GM21447 (cell line): ENCODE measurements around the gene NXPH1.

ENCODE experiments used
- ATAC-seq: cut with Tn5 transposase; IDR thresholded peaks from one replicate; pipeline ENCODE4 v1.9.1; 2021; ENCODE audit not compliant: unreplicated experiment

The NXPH1 gene

DNA sequence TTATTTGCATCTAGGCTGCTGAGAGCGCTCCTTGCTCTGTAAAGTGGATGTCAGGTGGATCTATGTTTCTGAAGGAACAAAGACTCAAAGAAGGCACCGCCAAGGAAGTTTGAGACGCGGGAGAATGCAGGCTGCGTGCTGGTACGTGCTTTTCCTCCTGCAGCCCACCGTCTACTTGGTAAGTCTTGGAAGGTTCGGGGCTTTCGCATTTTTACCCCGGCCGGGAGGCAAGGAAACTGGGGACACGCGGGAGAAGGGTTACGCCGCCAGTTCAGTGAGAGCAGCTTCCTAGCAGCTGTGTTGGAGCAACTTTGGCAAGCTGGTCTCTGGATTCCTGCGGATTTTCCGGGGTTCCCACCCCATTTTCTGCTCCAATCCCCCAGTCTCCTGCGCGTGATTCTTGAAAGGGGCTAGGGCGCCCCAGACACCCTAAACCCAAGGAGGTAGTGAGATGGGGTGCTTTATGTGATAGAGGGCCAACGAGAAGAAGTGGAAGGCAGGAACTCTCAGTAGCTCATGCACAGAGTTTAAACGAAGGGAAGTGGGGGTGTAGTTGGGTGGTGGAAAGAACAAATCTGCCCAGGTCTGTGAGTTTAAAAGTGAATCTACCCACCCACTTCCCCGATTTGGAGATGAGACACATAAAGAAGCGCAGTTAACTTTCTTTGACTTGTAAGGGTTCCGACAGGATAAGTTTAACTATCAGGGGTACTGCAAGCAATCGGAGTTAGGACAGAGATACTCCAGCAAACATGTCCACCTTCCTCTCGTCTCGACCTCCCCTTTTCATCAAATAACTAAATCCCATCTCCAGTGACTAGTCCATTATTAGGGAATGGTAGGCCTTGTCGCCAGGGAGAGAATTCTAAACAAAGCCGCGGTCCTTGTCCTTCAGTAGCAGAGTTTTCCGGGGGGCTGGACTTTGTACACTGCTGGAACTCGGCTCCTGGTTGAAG, 2.5 kb downstream of the NXPH1 start:
- no peak for ATAC-seq

DNA sequence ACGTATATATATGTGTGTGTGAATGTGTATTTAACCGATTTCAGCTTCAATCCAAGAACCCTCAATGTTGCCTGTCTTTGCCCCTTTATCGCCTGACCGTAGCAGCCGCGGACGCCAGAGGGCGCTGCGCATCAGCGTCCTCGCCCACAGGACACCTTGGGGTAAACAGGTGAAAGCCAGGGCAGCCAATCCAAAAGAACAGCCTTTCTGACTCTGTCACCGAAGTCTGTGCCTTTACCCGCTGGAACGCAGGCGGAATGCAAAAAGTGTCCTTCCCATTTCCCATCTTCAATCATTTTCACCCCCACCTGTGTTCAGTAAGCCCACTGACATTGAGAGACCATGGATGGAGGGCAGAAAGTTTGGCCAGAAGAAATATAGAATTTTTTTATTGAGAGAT, 3.6 kb downstream of the NXPH1 start:
- no peak for ATAC-seq

DNA sequence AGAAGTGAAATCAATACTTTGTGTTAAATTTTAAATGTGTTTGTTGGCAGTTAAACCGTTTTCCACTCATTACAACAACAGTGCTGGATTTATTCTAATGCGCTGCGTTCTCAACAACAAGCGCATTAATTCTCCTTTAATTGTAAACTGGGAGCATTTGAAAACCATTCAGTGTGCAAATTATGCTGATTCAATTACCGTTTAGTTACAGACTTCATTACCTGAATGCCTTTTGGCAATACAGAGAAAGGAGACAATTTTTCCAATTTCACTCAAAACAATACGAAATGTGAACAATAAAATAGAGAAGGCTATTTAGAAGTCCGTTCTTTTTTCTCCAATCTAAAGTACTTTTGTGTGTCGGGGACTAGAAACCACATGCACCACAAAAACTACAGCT, 4.2 kb downstream of the NXPH1 start:
- no peak for ATAC-seq

DNA sequence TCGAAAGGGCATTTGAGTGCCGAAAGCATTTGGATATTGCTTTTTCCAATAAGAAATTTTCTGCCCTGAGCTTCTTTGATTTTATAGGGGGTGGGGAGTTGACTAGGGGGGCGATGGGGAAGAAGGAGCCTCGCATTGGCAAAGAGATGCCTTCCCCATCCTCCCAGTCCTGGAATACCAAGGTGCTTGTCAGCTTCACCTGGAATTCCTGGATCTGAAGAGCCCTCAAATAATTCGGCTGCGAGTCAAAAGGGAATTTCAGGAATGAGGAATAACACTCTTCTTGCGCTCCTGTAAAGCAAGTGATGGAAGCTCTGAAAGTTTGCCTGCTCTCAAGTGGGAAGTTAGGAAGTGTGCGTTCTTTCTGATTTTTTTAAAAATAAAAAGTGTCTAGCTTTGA, 7.3 kb downstream of the NXPH1 start:
- no peak for ATAC-seq

DNA sequence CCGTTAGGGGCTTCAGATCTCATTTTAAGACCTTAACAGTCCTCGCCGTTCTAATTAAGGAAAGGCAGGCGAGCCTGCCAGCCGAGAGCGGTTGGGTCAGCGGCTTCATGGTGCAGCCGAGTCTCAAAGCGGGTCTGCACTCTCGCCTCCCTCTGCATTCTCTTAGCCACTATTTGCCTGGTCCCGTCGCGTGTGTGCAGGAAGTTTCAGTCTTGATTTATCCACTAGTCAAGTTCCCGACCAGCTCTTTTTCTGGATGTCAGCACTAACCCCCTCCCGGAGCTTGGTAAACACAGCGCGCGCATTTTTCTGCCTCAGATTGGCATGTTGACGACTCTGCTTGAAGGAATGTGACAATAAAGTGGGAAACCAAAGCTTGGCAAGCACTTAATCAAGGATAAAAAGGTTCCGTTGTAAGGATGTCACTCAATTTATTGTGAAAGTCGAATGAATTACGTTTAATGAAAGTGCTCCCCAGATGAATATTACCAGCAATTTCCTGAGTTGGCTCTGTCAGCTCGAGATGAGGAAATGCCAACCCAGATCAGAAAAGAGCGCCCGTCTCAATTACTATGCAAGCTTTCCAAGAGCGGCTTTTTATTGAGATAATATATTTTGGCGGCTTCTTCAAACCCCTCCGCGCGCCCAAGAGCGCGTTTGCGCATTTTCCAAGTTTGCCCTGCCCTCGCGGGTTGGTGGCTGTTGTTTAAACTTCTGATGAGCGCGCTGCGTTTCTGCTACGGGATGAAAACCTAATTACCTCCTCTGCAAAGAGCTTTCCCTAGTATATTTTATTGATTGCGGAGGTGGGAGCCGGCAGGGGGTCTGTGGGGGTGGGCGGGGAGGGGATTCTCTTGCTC, 7.9 kb downstream of the NXPH1 start:
- no peak for ATAC-seq

DNA sequence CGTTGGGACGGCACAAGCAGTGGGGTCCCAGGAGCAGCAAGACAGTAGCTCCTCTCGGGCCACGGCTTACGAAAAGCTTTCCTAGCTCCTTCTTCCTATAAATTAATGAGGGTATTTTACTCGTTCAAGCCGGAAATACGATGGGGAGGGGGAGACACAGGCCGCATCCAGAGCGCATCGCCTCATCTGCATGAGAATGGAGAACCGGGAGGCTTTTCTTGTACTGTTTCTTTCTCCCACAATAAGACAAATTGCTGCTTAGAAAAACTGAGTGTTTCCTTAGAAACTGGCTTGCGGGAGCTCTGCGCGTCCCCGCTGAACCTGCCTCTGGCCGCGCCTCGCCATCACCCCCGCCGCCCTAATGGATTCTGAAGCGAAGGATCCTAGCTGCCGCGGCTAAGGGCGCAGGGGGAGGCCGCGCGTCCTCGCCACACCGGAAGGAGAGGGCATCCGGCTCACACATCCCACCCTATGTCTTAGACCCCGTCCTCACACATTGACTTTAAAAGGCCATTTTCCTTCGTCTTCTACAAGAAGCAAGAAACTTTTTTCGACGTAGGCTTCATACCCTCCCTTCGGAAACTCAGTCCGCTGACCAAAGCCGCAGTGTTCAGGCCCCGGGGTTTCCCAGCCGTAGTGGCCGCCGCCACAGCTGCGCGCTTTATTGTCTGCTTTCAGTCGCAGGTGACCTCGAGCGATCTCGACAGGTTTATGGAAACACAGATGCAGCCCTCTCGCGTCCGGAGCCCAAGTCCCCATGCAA, 8.8 kb downstream of the NXPH1 start:
- ATAC-seq, result no peak

DNA sequence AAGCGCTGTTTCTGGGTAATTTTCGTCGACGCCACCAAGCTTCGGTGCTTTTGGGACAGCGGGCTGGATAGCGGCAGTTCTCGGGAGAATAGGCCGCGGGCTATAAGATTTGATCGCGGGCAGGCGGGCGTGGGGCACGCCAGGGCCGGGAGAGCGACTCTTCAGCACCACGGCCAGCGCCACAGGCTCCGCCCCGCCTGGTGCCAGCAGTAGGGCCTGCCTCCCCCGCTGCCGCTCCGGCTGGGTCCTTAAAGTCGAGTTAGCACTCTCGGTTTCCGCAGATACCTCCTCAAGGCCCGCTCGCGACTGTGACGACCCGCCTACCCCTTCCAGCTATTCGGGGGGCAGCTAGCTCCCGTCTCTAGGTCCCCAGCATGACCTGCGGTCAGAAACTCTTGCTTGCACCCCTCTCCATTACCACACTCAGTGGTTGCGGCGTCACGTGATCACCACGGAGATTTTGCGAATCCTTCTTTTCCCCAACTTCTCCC, 9.4 kb downstream of the NXPH1 start:
- no peak for ATAC-seq

DNA sequence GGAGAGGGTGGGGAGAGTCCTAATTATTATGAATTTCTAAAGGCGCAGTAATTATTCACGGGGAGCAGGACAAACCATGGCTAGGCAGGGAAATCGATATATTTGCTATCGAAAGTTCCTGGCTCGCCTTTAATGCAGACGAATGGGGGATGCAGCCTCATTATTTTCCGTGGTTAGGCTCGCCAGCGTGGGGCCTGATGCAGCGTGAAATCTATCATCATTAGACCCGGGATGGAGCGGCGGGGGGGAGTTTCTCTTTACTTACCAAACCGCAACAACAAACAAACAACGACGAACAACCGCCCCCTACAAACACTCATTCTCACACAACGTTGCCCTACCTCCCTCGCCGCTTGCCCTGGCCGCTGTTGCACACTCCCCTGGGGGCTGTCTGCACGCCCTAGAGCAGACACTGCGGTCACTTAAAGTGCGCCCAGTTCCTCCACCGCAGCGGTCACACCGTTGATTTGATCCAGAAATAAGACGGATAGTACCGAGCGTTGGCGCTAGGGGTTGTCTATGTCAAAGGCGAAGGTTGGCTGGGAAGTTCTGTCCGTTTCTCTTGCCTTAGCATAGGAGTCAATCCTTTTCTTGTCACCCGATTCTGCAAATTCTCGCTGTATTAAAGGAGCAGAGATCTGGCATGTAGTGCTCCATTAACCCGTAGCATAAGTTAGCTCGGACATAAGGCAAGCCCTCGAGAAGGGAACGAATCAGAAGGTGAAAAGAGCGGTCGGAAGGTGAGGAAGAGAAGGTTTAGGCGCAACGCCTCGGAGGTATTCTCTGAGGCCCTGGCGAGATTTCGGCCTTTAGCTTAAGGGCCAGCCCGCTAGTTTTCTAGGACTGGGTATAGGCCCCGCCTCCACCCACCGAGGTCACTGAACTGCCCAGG, 10.4 kb downstream of the NXPH1 start:
- no peak for ATAC-seq

DNA sequence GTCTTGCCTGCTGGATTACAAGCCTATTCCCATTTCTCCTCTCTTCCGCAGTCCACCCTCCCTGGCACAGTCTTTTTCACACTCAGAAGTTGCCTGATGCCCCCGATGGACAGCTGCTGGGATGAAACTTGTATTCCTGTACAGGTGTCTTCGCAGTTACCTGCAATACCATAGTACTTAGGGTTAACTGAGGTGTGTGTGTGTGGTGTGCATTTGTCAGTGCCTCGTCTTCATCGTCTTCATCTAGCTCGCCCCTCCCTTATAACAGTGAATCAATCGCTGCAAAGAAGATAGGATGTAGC, 11.0 kb downstream of the NXPH1 start:
- no peak for ATAC-seq

DNA sequence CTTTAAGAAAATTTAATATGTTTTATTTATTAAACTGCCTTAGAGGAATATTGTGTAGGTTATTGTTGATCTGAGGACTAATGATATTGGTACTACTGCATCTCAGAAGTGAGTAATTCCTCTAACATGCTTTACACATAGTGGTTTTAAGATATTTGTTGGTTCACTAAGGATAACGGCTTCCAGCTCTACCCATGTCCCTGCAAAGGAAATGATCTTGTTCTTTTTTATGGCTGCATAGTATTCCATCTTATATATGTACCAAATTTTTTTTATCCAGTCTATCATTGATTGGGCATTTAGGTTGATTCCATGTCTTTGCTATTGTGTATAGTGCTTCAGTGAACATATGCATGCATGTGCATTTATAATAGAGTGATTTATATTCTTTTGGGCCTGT, 20.1 kb downstream of the NXPH1 start:
- no peak for ATAC-seq

DNA sequence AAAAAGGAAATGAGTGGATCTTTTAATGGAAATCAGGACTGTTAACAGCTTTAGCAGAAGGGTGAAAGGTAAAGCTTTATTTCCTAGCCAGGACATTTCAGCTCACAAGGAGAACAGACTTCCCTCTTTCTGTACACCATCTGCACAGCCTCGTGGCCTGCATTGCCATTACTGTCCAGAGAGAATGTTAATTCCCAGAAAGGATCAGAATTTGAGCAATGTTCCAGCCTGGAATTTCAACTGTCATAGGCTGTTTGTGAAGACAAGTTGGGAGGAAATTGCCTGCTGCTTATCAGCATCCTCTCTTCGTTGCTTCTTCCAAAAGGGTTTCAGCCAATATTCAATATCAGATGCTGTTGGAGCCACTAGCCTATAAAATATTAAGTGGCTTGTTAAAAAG, 22.0 kb downstream of the NXPH1 start:
- no peak for ATAC-seq

DNA sequence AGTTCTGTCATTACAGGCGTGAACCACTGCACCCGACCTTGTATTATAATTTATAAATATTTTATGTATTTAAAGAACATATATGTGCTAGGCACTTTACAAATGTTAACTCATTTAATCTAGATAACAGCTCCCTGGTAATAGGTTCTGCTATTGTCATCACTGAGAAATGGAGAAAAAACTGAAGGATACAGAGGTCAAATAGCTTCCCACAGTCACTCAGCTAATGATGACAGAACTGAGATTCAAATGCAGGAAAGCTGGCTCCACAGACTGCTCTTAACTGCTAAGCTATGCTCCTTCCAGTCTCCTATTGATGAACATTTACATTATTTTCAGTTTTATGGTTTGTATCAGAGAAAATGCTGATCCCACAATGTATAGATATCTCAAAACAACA, 28.9 kb downstream of the NXPH1 start:
- ATAC-seq, result no peak

DNA sequence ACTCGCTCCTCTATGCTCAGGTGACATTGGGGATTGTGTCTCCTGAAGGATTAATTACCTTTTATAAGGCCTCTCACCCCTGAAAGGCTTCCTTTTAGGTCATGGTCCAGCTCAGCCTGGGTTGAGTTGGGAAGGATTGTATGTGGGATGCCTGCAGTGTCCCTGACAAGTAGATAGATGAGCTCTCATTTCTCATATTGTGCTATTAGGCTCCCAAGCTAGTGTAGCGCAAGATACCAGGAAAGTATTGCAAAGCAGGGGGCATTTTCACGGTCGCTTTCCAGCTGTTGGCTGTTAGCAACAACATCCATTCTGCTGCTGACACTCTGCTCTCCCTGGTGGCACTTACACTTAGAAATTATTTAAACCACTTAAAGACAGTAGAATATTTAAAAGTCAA, 31.9 kb downstream of the NXPH1 start:
- no peak for ATAC-seq

DNA sequence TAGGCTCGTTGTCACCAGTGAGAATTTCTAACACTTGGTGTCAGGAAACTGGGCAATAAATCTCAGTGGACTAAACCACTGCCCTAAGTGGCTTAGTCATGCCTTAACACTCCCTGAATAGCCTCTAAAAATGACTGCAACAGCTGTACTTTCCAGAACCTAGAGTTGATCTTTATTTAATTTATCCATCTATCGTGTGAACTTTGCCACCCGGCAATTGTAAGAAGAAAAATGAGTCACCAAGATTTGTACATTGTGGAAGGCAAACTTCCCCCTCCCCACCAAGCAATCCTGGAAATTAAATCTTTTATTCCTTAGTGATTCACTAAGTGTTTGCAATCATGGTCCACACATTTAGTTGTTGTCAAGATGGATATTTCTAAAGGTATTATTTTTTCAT, 47.1 kb downstream of the NXPH1 start:
- no peak for ATAC-seq

DNA sequence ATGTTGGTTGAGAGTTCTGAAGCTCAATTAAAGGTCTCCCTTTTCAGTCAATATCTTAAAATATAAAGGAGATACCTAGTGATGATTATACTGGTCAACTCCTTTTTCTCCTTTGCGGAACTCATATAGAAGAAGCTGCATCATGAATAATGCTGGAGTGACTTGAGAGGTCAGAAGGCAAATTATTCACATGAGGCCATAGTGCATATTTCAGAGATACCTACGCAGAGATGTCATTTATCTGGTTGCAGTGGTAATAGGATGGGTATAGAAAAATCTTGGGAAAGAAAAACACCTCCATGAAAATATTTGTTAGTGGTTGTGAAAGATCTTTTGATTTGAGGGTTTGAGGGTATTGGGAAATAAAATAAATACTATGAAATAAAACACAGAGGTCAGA, 47.7 kb downstream of the NXPH1 start:
- ATAC-seq, result no peak

DNA sequence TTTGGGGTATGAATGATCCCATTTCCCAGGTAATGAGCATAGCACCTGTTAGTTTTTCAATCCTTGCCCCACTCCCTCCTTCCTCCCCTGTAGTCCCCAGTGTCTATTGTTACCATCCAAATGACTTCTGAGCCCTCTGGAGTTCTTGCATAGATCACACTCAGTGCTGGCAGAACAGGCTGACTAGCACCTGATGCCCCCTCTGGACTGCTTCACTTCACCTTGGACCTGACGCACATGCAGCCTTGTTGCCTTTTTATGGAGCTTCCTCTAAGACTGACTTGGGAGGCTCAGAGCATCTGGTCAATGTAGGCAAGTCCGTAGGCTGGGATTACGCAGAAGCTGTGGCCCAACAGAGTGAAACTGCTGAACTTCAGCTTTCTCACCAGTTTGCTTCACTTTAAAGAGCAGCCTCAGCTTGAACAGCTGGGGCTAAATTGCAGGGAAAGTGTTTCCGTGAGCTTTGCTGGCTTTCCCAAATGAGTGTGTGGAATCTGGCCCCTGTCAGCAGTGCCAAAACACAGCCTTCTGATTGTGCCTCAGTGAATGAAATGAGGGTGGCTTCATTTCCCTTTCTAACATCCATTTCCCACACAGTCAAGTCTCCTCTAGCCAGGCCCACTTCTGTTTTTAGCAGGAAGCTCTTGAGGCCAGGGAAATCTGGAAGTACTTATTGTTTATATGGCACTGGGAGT, 48.5 kb downstream of the NXPH1 start:
- no peak for ATAC-seq

DNA sequence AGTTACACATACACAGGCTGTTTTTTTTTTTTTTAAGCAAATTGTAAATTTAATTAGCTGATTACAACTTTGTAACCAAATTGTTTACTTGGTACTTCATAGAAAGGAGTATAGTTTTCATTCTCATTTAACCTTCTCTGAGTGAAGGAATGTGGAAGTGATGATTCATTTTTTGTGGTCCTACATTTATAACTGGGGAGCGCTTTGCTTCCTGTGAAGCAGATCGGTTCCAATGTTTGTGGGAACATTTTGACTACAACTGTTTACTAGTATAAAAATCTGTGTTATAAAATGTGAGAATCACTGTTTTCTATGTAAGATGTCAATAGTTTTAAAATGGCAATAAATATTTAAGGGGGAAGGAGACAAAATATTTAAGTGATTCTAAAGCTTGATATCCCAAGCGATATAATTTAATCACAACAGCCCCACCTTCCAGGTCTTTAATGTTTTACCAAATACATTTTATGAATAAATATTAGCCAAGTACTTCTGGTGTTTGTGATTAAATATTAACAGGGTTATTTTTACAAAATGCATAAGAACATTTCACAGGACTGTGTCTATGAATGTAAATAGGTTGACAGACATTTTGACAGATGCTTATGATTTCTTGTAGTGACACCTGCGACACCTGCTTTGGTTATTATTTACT, 57.1 kb downstream of the NXPH1 start:
- no peak for ATAC-seq

DNA sequence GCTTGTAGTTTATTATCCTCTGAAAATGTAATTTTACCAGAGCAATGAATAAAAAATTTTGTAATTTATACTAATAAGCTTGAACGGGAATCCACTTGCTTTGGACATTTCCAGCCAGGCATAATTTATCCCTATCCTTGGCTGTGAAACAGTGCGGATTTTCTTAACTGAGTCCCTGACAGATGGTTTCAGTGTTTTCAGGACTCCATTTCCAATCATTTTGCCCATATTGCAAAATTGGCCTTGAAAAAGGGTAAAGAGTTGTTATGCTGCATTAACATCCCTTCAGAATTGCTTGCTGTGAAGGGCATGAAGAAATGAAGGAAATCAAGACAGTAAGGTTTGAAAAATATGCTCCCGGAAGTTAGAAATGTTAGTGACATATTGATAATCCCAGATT, 57.7 kb downstream of the NXPH1 start:
- no peak for ATAC-seq
